WERI-Rb-1 (cell line): Measurements from ENCODE around the gene ID4.
"Not testable (repeated sequence)": the region's sequence is repeated elsewhere in the genome, so short reads cannot be mapped to it uniquely, and the experiment has no call there.

ENCODE experiments used
- DNase-seq: peaks from one replicate; pipeline ENCODE4 v3.0.0-alpha.2; 2020
- H3K27ac ChIP-seq: fragments of 250-450 bp; sonication (Bioruptor Pico); 2 replicates; pipeline ENCODE4 v1.5.1; 2020; ENCODE audit warnings: mild to moderate bottlenecking, moderate library complexity
- H3K27me3 ChIP-seq: fragments of 250-450 bp; sonication (Bioruptor Pico); 2 replicates; pipeline ENCODE4 v1.5.1; 2021; ENCODE audit warnings: mild to moderate bottlenecking, low read depth, moderate library complexity; ENCODE audit not compliant: insufficient read depth, severe bottlenecking
- H3K36me3 ChIP-seq: fragments of 250-450 bp; sonication (Bioruptor Pico); 2 replicates; pipeline ENCODE4 v1.5.1; 2020; ENCODE audit warnings: mild to moderate bottlenecking, moderate library complexity
- H3K4me3 ChIP-seq: 2 replicates; pipeline ENCODE4 v1.5.1; 2011; ENCODE audit warnings: low read depth, mild to moderate bottlenecking, control low read depth, low read length
- H3K9me3 ChIP-seq: fragments of 250-450 bp; sonication (Bioruptor Pico); 2 replicates; pipeline ENCODE4 v1.5.1; 2021; ENCODE audit warnings: mild to moderate bottlenecking, moderate library complexity; ENCODE audit not compliant: severe bottlenecking
- CTCF ChIP-seq: IDR thresholded peaks from 2 replicates; pipeline ENCODE4 v1.5.1; 2011; ENCODE audit warnings: low read depth, mild to moderate bottlenecking, control low read depth, inconsistent platforms, low read length

The ID4 gene

DNA sequence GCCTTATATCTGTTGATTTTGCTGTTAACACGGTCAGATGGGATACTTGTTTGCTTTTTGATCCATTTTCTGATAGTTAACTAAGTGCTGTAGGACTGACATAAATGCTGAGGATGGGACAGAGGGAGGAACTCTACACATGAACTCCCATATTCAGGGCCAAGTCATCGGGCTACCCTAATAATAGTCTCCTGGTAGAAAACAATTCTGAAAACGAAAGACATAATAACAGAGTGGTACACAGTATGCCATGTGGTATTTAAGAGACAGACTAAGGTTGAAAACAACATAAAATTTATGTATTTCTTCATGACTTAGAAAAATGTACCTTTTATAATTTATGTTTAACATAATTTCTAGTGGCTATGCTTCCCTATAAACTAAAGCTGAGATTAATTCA lies 12.0 kb downstream of the ID4 start:
- no peak overlapping the region for H3K4me3 ChIP-seq
- DNase-seq = no peak
- TF ChIP-seq CTCF = no peak
- no peaks in the 10 kb centered on the region for H3K27me3 ChIP-seq
- no peaks in the 10 kb centered on the region for H3K9me3 ChIP-seq
- H3K36me3 ChIP-seq = no peaks in the 10 kb centered on the region
- no peak overlapping the region for H3K27ac ChIP-seq

DNA sequence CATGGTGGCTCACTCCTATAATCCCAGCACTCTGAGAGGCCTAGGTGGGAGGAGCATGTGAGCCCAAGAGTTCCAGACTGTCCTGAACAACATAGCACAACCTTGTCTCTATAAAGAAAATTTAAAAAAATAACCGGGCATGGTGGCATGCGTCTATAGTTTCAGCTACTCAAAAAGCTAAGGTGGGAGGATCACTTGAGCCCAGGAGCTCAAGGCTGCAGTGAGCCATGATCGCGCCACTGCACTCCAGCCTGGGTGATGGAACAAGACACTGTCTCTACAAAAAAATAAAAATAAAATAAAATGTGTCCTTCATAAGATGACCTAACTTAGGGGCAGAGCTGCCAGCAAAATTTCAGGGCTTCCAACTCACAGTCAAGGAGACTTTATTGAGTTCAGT lies 12.6 kb downstream of the ID4 start:
- no peaks in the 10 kb centered on the region for H3K27me3 ChIP-seq
- H3K9me3 ChIP-seq = no peaks in the 10 kb centered on the region
- no peaks in the 10 kb centered on the region for H3K36me3 ChIP-seq
- no peak overlapping the region for H3K4me3 ChIP-seq
- DNase-seq = no peak
- TF ChIP-seq CTCF = no peak
- no peak overlapping the region for H3K27ac ChIP-seq

GRCh38 chr6:19851241-19852089 lies 14.3 kb downstream of the ID4 start:
- TF ChIP-seq CTCF = peak; percentile 92

DNA sequence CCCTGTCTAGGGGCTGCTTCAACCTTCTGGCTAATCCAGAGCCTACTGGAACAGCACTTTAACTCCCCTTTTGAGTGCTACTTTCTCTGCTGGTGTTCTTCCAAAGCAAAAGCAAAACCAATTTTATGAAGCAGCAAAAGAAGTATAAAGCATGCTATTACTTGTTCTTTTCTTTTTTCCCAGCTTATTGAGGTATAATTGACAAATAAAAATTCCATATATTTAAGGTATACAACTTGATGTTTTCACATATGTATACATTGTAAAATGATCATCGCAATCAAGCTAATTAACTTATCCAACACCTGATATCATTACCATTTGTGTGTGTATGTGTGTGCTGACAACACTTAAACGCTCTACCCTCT lies 14.9 kb downstream of the ID4 start:
- TF ChIP-seq CTCF = no peak
- no peak for DNase-seq

More at GRCh38 chr6:19851241-19852089, 14.3 kb downstream of the ID4 start:
- Histone ChIP-seq H3K27me3 (no peaks in the 10 kb centered on the region), H3K9me3 (no peaks in the 10 kb centered on the region), H3K4me3 (no peak overlapping the region), H3K36me3 (no peaks in the 10 kb centered on the region), H3K27ac (no peak overlapping the region)
- DNase-seq = peak; percentile 80

DNA sequence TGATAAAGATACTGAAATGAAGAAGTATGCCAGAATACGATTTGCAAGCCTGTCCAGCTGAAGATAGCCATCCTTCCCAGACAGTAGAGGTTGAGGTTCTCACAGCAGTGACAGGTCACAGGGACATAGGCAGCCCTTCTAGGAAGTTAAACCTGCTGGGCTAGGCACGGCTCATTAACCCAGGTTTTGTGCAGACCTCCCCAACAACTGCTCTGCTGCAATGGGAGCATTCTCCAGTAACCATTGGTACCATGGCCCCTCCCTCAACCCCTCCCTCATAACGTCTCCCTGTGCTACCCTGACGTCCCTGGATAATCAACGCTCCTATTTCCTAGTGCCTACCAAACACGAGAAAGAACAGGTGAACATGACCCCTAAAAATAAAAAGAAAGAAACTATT lies 15.8 kb downstream of the ID4 start:
- Histone ChIP-seq H3K36me3 (no peaks in the 10 kb centered on the region), H3K27me3 (no peaks in the 10 kb centered on the region), H3K9me3 (no peaks in the 10 kb centered on the region), H3K4me3 (no peak overlapping the region), H3K27ac (no peak overlapping the region)
- no peak for TF ChIP-seq CTCF
- no peak for DNase-seq

More for the DNA sequence above, 14.9 kb downstream of the ID4 start:
- Histone ChIP-seq H3K4me3 (no peak overlapping the region), H3K27ac (no peak overlapping the region), H3K27me3 (no peaks in the 10 kb centered on the region), H3K36me3 (no peaks in the 10 kb centered on the region), H3K9me3 (no peaks in the 10 kb centered on the region)

- not testable (repeated sequence) for H3K9me3 ChIP-seq, H3K27me3 ChIP-seq, DNase-seq, H3K27ac ChIP-seq, H3K36me3 ChIP-seq, H3K4me3 ChIP-seq
Measured at GRCh38 chr6:19854421-19855015, 17.3 kb downstream of the ID4 start.
